IMR-90 (cell line): ENCODE measurements around the gene ZNF175. TPM values are rescaled to one million over a fixed set of nuclear protein-coding genes. Genes with fewer than 3 reads are reported as not detected.

Experiments used
- ATAC-seq: fragments of 200-7000 bp; cut with Tn5 transposase; 2 replicates; pipeline ENCODE4 v1.9.1; 2020; ENCODE audit warnings: low read depth, mild to moderate bottlenecking, moderate library complexity
- BruUV-seq: library from RNA; stranded (reverse); fragments of 400-500 nt; replicated peaks from 2 replicates; lab custom pipeline; 2021; lab: Mats Ljungman, UMichigan
- CTCF ChIA-PET: fragments of 300-600 bp; formaldehyde crosslinking; extraction: SDS; loops from one replicate; lab custom pipeline; 2021; ENCODE audit warnings: antibody characterized with exemption; lab: Yijun Ruan, JAX
- POLR2A ChIA-PET: fragments of 300-600 bp; sonication (Branson Sonifier 250); formaldehyde crosslinking; loops from one replicate; lab custom pipeline; 2022; ENCODE audit warnings: antibody characterized with exemption; ENCODE audit not compliant: unreplicated experiment; lab: Charles Lee
- DNase-seq: peaks from one replicate; pipeline ENCODE4 v3.0.0; 2013
- H2AFZ ChIP-seq: replicated peaks from 2 replicates; pipeline ENCODE3; 2013; ENCODE audit warnings: low read length, mild to moderate bottlenecking; ENCODE audit not compliant: poor library complexity
- H2AK5ac ChIP-seq: 2 replicates; pipeline ENCODE4 v1.6.1; 2013; ENCODE audit warnings: low read depth, low read length, inconsistent platforms
- H2AK9ac ChIP-seq: replicated peaks from 2 replicates; pipeline ENCODE3; 2013; ENCODE audit warnings: mild to moderate bottlenecking, low read depth, low read length, moderate library complexity; ENCODE audit not compliant: poor library complexity
- H2BK120ac ChIP-seq: 2 replicates; pipeline ENCODE4 v1.6.1; 2013; ENCODE audit warnings: low read depth, low read length, inconsistent platforms
- H2BK15ac ChIP-seq: 3 replicates; pipeline ENCODE4 v1.6.1; 2013; ENCODE audit warnings: low read depth, low read length, inconsistent platforms
- H2BK20ac ChIP-seq: 2 replicates; pipeline ENCODE4 v1.6.1; 2013; ENCODE audit warnings: low read depth, mild to moderate bottlenecking, inconsistent platforms, low read length, moderate library complexity
- H2BK5ac ChIP-seq: 2 replicates; pipeline ENCODE4 v1.6.1; 2013; ENCODE audit warnings: mild to moderate bottlenecking, low read depth, low read length, inconsistent platforms; ENCODE audit not compliant: poor library complexity, severe bottlenecking
- H3K14ac ChIP-seq: replicated peaks from 2 replicates; pipeline ENCODE4 v1.6.1; 2013; ENCODE audit warnings: low read depth, low read length, inconsistent platforms
- H3K18ac ChIP-seq: 2 replicates; pipeline ENCODE4 v1.6.1; 2013; ENCODE audit warnings: low read depth, low read length, control low read depth
- H3K23ac ChIP-seq: 2 replicates; pipeline ENCODE4 v1.6.1; 2013; ENCODE audit warnings: low read depth, low read length, inconsistent platforms
- H3K27ac ChIP-seq: 2 replicates; pipeline ENCODE4 v1.5.1; 2013; ENCODE audit warnings: mild to moderate bottlenecking, control low read depth, low read length; ENCODE audit not compliant: insufficient read depth
- H3K27me3 ChIP-seq: 2 replicates; pipeline ENCODE4 v1.6.1; 2013; ENCODE audit warnings: low read length; ENCODE audit not compliant: control insufficient read depth, insufficient read depth
- H3K36me3 ChIP-seq: 2 replicates; pipeline ENCODE4 v1.6.1; 2013; ENCODE audit warnings: low read length, mixed read lengths; ENCODE audit not compliant: control insufficient read depth, insufficient read depth
- H3K4ac ChIP-seq: 2 replicates; pipeline ENCODE4 v1.6.1; 2013; ENCODE audit warnings: low read depth, low read length, inconsistent platforms
- H3K4me1 ChIP-seq: 2 replicates; pipeline ENCODE4 v1.6.1; 2013; ENCODE audit warnings: low read length, mixed read lengths; ENCODE audit not compliant: control insufficient read depth, insufficient read depth
- H3K4me2 ChIP-seq: 2 replicates; pipeline ENCODE4 v1.6.1; 2013; ENCODE audit warnings: low read depth, mild to moderate bottlenecking, control low read depth, low read length, moderate library complexity
- H3K4me3 ChIP-seq: 2 replicates; pipeline ENCODE4 v1.5.1; 2013; ENCODE audit warnings: low read depth, mild to moderate bottlenecking, control low read depth, low read length, moderate library complexity; ENCODE audit not compliant: insufficient read depth
- H3K56ac ChIP-seq: 2 replicates; pipeline ENCODE4 v1.6.1; 2013; ENCODE audit warnings: low read length, inconsistent platforms; ENCODE audit not compliant: insufficient read depth; ENCODE audit errors: extremely low read depth
- H3K79me1 ChIP-seq, 2 experiments: 2 replicates each; pipeline ENCODE4 v1.6.1; 2013; ENCODE audit warnings: low read length in 2 of 2, inconsistent platforms in 1 of 2, low read depth in 1 of 2
- H3K9ac ChIP-seq: 2 replicates; pipeline ENCODE4 v1.6.1; 2013; ENCODE audit warnings: low read depth, low read length, control low read depth
- H3K9me1 ChIP-seq: 2 replicates; pipeline ENCODE4 v1.6.1; 2013; ENCODE audit warnings: low read length, inconsistent platforms; ENCODE audit not compliant: insufficient read depth
- H3K9me3 ChIP-seq: 2 replicates; pipeline ENCODE4 v1.6.1; 2013; ENCODE audit warnings: low read length; ENCODE audit not compliant: control insufficient read depth, insufficient read depth
- H4K20me1 ChIP-seq: 2 replicates; pipeline ENCODE4 v1.6.1; 2013; ENCODE audit warnings: low read length, inconsistent platforms; ENCODE audit not compliant: insufficient read depth
- H4K5ac ChIP-seq: 2 replicates; pipeline ENCODE4 v1.6.1; 2013; ENCODE audit warnings: mild to moderate bottlenecking, low read depth, low read length, control low read depth
- H4K8ac ChIP-seq, 2 experiments: 2 replicates each; pipeline ENCODE4 v1.6.1; 2013; ENCODE audit warnings: low read depth in 2 of 2, low read length in 2 of 2, control low read depth in 1 of 2, inconsistent platforms in 1 of 2
- H4K91ac ChIP-seq: 2 replicates; pipeline ENCODE4 v1.6.1; 2013; ENCODE audit warnings: low read depth, low read length, inconsistent platforms; ENCODE audit not compliant: insufficient read depth
- BHLHE40 ChIP-seq: fragments of 150-350 bp; IDR thresholded peaks from 2 replicates; pipeline ENCODE4 v1.6.1; 2016; ENCODE audit warnings: mild to moderate bottlenecking, low read depth, low read length
- CEBPB ChIP-seq: IDR thresholded peaks from 2 replicates; pipeline ENCODE4 v1.6.1; 2012; ENCODE audit warnings: low read depth, low read length, improper control_type of control experiment
- CHD1 ChIP-seq: IDR thresholded peaks from 2 replicates; pipeline ENCODE4 v1.6.1; 2012; ENCODE audit warnings: low read depth, low read length, improper control_type of control experiment
- FOS ChIP-seq: fragments of 150-350 bp; IDR thresholded peaks from 2 replicates; pipeline ENCODE4 v1.6.1; 2016; ENCODE audit warnings: low read depth, low read length
- MAFK ChIP-seq: IDR thresholded peaks from 2 replicates; pipeline ENCODE4 v1.6.1; 2012; ENCODE audit warnings: low read depth, low read length, improper control_type of control experiment
- MAZ ChIP-seq: IDR thresholded peaks from 2 replicates; pipeline ENCODE4 v1.6.1; 2012; ENCODE audit warnings: low read depth, mild to moderate bottlenecking, low read length, improper control_type of control experiment, moderate library complexity, borderline replicate concordance
- MXI1 ChIP-seq: IDR thresholded peaks from 2 replicates; pipeline ENCODE4 v1.6.1; 2012; ENCODE audit warnings: low read depth, mild to moderate bottlenecking, low read length, moderate library complexity, borderline replicate concordance
- POLR2A ChIP-seq: IDR thresholded peaks from 2 replicates; pipeline ENCODE4 v1.6.1; 2012; ENCODE audit warnings: mild to moderate bottlenecking, low read depth, low read length
- RAD21 ChIP-seq: IDR thresholded peaks from 2 replicates; pipeline ENCODE4 v1.6.1; 2012; ENCODE audit warnings: low read length, improper control_type of control experiment
- RCOR1 ChIP-seq: IDR thresholded peaks from 2 replicates; pipeline ENCODE4 v1.6.1; 2012; ENCODE audit warnings: mild to moderate bottlenecking, low read length, improper control_type of control experiment; ENCODE audit not compliant: insufficient replicate concordance
- RFX5 ChIP-seq: IDR thresholded peaks from 2 replicates; pipeline ENCODE4 v1.8.0; 2012; ENCODE audit warnings: low read depth, mild to moderate bottlenecking, low read length, moderate library complexity
- SMC3 ChIP-seq: fragments of 150-350 bp; IDR thresholded peaks from 2 replicates; pipeline ENCODE4 v1.6.1; 2016; ENCODE audit warnings: low read depth, mild to moderate bottlenecking, antibody characterized with exemption, low read length, moderate library complexity
- WGBS, 2 experiments: methylation state at CpG; one replicate each; pipeline versions ENCODE4 v1.1.5 to v1.1.7; 2013; ENCODE audit warnings: missing lambda C conversion rate in 2 of 2; ENCODE audit not compliant: insufficient read length in 1 of 2; ENCODE audit errors: extremely low coverage in 2 of 2; 5-methylcytosine and 5-hydroxymethylcytosine counted together
- dilution Hi-C: fragments of 300-500 bp; cut with HindIII; formaldehyde crosslinking; loops from one replicate; pipeline ENCODE4 v1.14.3; 2018; ENCODE audit warnings: low sequenced_read_pairs; ENCODE audit not compliant: unreplicated experiment
- in situ Hi-C: fragments of 300-500 bp; cut with MboI; formaldehyde crosslinking; loops from 3 replicates; pipeline ENCODE4 v1.14.3; 2019; ENCODE audit warnings: low sequenced_read_pairs, inconsistent platforms, mixed read lengths
- intact Hi-C: fragments of 100-400 bp; cut with micrococcal nuclease; formaldehyde crosslinking; loops from 2 replicates; pipeline ENCODE4 v1.10.0; 2022
- polyA plus RNA-seq, 3 experiments: library from polyadenylated mRNA; depleted of rRNA; stranded (reverse); fragments of >200 nt; gene quantifications; 2 replicates each; pipeline ENCODE4 v1.2.3, GENCODE V29; 2012; ENCODE audit warnings: low replicate concordance in 1 of 3
- total RNA-seq: library from RNA; depleted of rRNA; stranded (reverse); fragments of >200 nt; gene quantifications from 2 replicates; pipeline ENCODE4 v1.2.3, GENCODE V29; 2012
- TF ChIP-seq, protein P1 (sequence below): fragments of 150-350 bp; IDR thresholded peaks from 2 replicates; pipeline ENCODE4 v1.6.1; 2016; ENCODE audit warnings: low read depth, mild to moderate bottlenecking, low read length, moderate library complexity, borderline replicate concordance
- TF ChIP-seq, protein P2 (sequence below): conservative IDR thresholded peaks from 2 replicates; pipeline ENCODE4 v1.5.1; 2012; ENCODE audit warnings: mild to moderate bottlenecking, low read depth, low read length, improper control_type of control experiment
- TF ChIP-seq, protein P3 (sequence below): fragments of 150-350 bp; IDR thresholded peaks from 2 replicates; pipeline ENCODE4 v1.6.1; 2017; ENCODE audit warnings: mild to moderate bottlenecking, antibody characterized with exemption, low read length, low read depth

Gene ZNF175
- total and polyA plus RNA-seq, 2 of the 4 experiments (the other 2 are of a cell fraction), result 3.6 to 8.4 TPM

DNA sequence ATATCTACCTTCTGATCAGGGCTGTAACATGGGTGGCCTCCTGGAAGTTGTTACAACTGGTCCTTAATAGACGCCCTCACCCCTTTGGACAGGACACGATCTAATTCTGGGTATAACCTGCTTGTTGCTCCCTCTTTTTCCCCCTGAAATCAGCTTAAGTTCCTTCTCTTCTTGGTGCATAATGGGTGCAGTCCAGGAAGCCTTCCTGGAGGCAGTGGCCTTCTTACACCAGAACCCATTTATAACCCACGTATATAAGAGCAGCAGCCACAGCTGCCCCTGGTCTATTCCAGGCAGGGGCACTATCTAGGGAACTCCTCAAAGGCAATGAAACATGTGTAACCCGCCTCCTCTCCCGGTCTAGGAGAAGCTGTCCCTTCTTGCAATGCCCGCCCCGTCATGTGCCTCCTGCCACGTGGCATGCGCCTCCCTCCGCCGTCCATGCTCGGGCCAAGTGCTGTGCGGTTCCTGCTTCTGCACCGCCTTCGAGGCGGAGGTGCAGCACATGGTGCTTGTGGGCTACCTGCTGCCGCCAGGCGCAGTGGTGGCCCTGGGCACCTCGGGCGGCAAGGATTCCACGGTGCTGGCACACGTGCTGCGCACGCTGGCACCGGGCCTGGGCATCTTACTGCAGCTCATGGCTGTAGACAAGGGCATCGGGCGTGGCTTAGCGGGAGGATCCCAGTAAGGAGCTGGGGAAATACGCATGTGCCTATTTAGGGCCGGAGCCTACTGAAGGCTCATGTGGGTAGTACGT lies 27.3 kb downstream of the ZNF175 start:
- H3K27me3 ChIP-seq, result peaks cover 7% of the 10 kb centered on the region
- H3K4me1 ChIP-seq, result peaks cover 2% of the 10 kb centered on the region; the same call in 1 of the 2 replicates
- H3K27ac ChIP-seq, result no peak overlapping the region
- H2AFZ ChIP-seq, result no peak overlapping the region
- no peak overlapping the region for H4K91ac ChIP-seq
- H3K56ac ChIP-seq, result no peak overlapping the region
- no peak for TF ChIP-seq MAFK
- no peak for TF ChIP-seq FOS
- TF ChIP-seq RAD21, result no peak
- TF ChIP-seq MXI1, result no peak
- no peak for TF ChIP-seq CHD1
- no peak for TF ChIP-seq CEBPB
- no peak for TF ChIP-seq BHLHE40
- TF ChIP-seq, protein P1, sequence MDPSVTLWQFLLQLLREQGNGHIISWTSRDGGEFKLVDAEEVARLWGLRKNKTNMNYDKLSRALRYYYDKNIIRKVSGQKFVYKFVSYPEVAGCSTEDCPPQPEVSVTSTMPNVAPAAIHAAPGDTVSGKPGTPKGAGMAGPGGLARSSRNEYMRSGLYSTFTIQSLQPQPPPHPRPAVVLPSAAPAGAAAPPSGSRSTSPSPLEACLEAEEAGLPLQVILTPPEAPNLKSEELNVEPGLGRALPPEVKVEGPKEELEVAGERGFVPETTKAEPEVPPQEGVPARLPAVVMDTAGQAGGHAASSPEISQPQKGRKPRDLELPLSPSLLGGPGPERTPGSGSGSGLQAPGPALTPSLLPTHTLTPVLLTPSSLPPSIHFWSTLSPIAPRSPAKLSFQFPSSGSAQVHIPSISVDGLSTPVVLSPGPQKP, result no peak
- TF ChIP-seq POLR2A, result no peak
- no peak for TF ChIP-seq MAZ
- no peak for TF ChIP-seq RCOR1
- no peak for TF ChIP-seq RFX5
- TF ChIP-seq SMC3, result no peak
- TF ChIP-seq, protein P2, sequence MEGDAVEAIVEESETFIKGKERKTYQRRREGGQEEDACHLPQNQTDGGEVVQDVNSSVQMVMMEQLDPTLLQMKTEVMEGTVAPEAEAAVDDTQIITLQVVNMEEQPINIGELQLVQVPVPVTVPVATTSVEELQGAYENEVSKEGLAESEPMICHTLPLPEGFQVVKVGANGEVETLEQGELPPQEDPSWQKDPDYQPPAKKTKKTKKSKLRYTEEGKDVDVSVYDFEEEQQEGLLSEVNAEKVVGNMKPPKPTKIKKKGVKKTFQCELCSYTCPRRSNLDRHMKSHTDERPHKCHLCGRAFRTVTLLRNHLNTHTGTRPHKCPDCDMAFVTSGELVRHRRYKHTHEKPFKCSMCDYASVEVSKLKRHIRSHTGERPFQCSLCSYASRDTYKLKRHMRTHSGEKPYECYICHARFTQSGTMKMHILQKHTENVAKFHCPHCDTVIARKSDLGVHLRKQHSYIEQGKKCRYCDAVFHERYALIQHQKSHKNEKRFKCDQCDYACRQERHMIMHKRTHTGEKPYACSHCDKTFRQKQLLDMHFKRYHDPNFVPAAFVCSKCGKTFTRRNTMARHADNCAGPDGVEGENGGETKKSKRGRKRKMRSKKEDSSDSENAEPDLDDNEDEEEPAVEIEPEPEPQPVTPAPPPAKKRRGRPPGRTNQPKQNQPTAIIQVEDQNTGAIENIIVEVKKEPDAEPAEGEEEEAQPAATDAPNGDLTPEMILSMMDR, result no peak
- TF ChIP-seq, protein P3, sequence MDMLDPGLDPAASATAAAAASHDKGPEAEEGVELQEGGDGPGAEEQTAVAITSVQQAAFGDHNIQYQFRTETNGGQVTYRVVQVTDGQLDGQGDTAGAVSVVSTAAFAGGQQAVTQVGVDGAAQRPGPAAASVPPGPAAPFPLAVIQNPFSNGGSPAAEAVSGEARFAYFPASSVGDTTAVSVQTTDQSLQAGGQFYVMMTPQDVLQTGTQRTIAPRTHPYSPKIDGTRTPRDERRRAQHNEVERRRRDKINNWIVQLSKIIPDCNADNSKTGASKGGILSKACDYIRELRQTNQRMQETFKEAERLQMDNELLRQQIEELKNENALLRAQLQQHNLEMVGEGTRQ, result no peak
- no peak overlapping the region for H2BK120ac ChIP-seq
- dilution Hi-C loops (no loop called here), in situ Hi-C loops (no loop called here), intact Hi-C loops (no loop called here)
- ChIA-PET CTCF (no interaction called here), POLR2A (no interaction called here)
- BruUV-seq, result no TSS peak
- no peak overlapping the region for H3K4ac ChIP-seq
- no peak overlapping the region for H3K23ac ChIP-seq
- H3K4me2 ChIP-seq, result no peak overlapping the region
- H2BK15ac ChIP-seq, result no peak overlapping the region
- no peak overlapping the region for H3K18ac ChIP-seq
- H2BK20ac ChIP-seq, result no peak overlapping the region
- no peak overlapping the region for H2BK5ac ChIP-seq
- H3K9me3 ChIP-seq, result no peaks in the 10 kb centered on the region
- 0 out of 4 replicates have a peak, but pooled peaks cover 0 to 4% of the 10 kb centered on the region in 2 experiments for H3K79me1 ChIP-seq
- no peak for DNase-seq
- no peaks in the 10 kb centered on the region for H4K20me1 ChIP-seq
- H3K36me3 ChIP-seq, result no peaks in the 10 kb centered on the region
- 91% methylated on average over 15 of the region's 31 CpGs; no CpG with 5 or more reads in 1 of the 2 experiments for WGBS, 2 experiments
- no peak overlapping the region for H3K9ac ChIP-seq
- H2AK9ac ChIP-seq, result no peak overlapping the region
- ATAC-seq, result no peak
- peaks cover 4% of the 10 kb centered on the region for H3K9me1 ChIP-seq
- H3K14ac ChIP-seq, result no peak overlapping the region
- no peak overlapping the region for H2AK5ac ChIP-seq
- no peak overlapping the region for H3K4me3 ChIP-seq
- no peak overlapping the region for H4K5ac ChIP-seq
- no peak overlapping the region for H4K8ac ChIP-seq
